HG03066 (cell line): Measurements from ENCODE around the gene NMNAT3.
"Not testable (repeated sequence)": the region's sequence is repeated elsewhere in the genome, so short reads cannot be mapped to it uniquely, and the experiment has no call there.

ENCODE experiments used
- ATAC-seq: cut with Tn5 transposase; IDR thresholded peaks from one replicate; pipeline ENCODE4 v1.9.1; 2021; ENCODE audit warnings: low read depth; ENCODE audit not compliant: unreplicated experiment

The NMNAT3 gene

DNA sequence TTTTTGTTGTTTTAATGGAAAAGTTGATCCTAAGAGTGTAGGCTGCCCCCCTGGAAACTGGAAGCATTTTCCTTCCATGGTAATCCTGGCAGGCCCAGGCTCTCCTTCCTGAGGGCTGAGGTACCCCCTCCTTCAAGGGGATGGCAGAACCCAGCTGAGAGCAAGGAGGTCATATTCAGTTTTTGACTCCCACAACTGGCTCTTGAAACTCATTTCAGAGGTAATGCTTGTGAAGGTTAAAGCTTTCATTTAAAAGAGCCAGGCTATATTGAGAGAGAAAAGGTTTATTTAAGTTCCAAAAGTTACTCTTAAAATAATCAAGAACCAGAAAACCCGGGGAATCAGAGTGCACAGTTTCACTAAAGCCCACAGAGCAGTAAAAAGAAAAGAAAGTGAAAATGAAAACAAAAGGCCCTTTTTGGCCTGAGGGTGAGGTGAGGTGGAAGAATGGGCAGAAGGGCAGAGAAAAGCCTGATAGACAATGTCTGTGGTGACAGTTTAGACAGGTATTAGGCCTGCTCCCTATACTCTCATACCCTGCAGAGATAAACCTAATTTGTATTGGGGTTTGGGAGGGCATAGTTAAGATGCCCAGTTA, 91.3 kb downstream of the NMNAT3 start:
- no peak for ATAC-seq

GRCh38 chr3:139585820-139586219, 92.0 kb downstream of the NMNAT3 start:
- no peak for ATAC-seq

GRCh38 chr3:139583651-139584050, 94.1 kb downstream of the NMNAT3 start:
- not testable (repeated sequence) for ATAC-seq

DNA sequence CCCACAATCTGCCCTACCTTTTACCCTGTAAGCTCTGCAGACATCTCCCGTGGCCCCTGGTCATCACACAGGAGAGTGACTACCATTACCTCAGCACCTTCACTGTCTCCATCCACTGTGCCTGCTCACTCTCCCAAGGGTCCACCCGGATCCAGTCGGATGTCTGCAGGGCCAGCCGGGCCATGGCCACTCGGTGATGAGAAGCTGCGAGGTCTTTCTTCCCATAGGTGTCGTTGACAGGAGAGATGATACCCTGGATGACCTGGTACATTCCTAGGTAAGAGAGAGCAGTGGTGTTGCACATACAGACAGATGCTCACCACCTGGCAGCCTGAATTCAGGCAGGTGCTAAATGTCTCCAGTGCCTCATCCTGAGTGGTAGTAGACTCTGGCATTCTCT, 99.0 kb downstream of the NMNAT3 start:
- no peak for ATAC-seq

- ATAC-seq, result no peak
Observed at GRCh38 chr3:139577909-139578308, 99.9 kb downstream of the NMNAT3 start.

- ATAC-seq, result no peak
Observed at GRCh38 chr3:139577346-139577745, 100.4 kb downstream of the NMNAT3 start.

- no peak for ATAC-seq
Observed at GRCh38 chr3:139574026-139574947, 103.5 kb downstream of the NMNAT3 start.

DNA sequence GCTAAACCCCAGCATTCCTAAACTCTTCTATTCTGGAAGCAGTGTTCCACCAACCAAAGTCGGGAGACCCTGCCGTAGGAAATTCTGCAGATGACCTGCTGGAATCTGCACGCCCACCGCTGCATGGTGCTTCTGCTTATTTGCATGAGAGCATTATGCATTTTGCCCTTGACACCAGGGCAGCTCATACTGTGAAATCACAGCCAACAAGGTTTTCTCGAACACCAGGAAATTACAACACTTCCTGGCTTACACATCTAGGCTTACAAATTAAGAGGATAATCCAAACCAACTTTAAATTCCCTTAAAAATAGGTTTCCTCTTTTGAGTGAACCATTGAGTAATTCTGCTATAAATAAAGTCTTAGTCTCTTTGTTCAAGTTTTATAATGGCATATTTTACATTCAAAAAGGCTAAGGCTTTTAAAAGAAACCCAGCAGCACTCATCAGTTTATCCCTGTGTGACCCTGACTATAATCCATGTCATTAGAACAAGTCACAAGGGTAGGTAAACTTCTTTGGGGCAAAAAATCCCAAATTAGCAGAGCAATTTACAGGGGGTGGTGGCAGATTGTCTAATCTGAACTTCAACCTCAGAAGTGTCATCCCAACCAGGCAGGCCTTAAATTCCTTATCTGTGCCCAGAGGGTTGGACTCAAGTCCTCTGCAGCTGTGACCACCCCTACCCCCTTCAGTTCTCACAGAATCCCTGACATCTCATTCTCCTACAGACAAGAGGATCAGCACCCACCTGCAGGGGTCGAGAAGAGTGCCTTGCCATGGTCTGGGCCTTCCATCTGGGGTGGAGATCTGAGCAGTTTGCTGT, 104.7 kb downstream of the NMNAT3 start:
- ATAC-seq, result no peak

- ATAC-seq, result no peak
Observed at GRCh38 chr3:139571711-139572110, 106.1 kb downstream of the NMNAT3 start.

DNA sequence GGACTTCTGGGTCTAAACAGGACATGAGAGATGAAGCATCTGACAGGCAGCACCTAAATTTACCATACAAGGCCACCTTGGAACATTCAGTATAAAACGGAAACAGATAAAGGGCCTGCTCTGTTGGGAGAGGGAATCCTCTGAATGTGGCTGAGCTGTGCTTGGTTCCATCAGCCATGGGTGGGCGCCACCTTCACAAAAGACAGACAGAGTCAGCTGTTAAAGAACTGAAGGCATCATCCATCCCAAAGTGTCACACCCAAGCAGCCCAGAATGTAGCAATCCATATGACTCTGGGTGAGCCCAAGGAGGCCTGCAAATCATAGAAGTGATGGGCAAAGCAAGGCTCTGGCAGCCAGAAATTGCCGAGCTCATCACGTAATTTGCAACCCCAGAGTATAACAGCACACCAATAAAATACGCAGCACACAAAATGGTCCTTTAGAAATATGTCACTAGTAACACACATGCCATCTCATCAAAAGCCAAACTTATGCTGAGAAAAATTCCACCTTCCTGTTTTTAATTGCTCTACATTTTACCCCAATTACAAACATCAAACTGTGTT, 113.4 kb downstream of the NMNAT3 start:
- ATAC-seq, result no peak

GRCh38 chr3:139561959-139562676, 115.7 kb downstream of the NMNAT3 start:
- no peak for ATAC-seq

DNA sequence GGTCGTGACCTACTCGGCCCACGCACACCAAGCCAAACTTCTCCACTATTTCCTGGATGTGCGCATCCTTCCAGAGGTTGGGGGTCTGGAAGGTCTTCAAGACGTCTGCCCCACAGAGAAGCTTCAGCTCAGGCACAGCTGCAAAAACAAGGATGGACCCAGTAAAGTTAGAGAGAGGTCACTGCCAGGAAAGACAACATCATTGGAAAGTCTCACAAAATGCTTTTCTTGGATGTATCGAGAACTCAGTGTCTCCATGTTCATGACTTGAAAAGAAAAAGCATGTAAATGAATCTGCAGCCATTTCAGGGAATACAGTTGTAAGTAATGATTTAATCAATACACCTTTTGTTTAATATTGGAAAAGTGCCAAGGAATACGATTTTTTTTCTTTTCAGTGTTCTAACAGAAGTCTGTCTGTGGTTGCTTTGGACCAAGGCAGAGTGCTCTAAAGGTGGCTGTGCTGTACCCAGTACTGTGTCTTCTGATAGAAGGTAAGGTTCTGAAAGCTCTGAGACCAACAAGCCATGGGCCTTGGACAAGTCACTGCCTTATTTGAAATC, 116.4 kb downstream of the NMNAT3 start:
- ATAC-seq, result no peak

DNA sequence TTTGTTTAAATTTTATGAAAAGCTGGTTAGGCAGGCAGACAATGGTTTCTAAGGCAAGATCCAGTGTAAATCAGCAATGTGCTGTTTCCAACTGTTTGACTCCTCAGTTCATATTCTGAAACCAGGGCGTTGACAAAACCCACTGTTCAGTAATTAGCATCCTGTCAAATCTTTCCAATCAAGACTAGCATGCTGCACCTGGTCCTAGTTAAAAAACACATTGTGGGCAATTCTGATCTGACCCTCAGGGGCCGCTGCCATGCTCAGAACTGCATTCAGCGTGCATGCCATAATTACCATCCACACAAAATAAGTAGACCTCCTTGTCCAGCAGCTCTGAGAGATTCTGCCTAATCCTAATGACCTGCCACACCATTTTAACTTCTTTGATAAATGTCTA, 117.4 kb downstream of the NMNAT3 start:
- no peak for ATAC-seq

- ATAC-seq, result no peak
Observed at GRCh38 chr3:139559541-139559940, 118.2 kb downstream of the NMNAT3 start.

- ATAC-seq, result no peak
Observed at GRCh38 chr3:139558351-139559266, 119.2 kb downstream of the NMNAT3 start.

DNA sequence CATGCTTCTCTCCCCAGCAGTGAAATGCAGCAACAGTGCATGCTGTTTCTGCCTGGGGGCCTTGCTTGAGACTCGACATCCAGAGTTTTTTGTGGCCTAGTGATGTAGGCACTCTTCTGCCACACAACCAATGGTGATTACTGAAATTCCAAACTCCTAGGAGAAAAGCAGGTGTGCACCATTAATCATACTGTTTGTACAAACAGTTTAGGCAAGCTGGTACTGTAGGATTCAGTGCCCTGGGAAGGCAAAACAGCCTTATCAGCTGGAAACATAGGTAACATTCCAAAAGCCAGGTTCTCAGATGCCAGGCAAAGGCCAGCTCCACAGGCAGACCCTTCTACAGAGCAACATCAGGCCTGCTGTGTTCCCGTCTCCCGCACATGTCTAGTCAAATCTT, 120.7 kb downstream of the NMNAT3 start:
- no peak for ATAC-seq

DNA sequence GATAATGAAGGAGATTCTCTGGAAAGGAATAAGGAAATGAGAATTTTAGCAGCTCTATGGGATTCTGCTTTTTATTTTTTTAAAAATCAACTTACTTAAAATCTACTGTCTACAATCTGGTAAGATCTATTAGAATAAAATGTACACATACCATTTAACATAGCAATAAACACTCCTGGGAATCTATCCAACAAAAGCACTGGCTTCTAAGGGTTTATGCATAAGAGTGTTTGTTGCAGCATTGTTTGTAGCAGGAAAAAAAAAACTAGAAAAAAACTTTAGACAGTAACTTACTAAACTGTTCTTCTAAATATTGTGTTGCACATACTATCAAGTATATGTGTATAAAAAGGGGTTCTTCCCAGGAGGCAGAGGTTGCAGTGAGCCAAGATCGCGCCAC, 122.5 kb downstream of the NMNAT3 start:
- no peak for ATAC-seq

DNA sequence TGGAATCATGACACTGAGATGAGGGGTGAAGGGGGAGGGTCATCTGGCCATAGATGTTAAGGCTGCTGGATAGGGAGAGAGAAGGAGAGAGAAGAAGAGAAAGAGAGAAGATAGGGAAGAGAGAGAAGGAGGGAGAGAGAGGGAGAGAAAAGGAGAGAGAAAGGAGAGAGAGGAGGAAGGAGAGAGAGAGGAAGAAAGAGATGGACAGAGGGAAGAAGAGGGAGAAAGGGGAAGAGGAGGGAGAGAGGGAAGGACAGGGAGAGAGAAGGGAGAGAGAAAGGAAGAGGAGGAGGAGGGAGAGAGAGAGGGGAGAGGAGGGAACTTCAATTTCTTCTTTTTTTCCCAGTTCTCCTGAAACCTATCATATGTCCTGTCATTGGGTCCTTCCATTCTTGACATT, 123.1 kb downstream of the NMNAT3 start:
- ATAC-seq, result no peak
